Activated T-cell treated with anti-CD3 and anti-CD28 coated beads for 4 hours (primary cell): ENCODE results near the gene IPCEF1.
"Not testable (repeated sequence)": the region's sequence is repeated elsewhere in the genome, so short reads cannot be mapped to it uniquely, and the experiment has no call there.

Experiments
- DNase-seq: peaks from one replicate; pipeline ENCODE4 v3.0.0-alpha.2; 2020

The IPCEF1 gene

DNA sequence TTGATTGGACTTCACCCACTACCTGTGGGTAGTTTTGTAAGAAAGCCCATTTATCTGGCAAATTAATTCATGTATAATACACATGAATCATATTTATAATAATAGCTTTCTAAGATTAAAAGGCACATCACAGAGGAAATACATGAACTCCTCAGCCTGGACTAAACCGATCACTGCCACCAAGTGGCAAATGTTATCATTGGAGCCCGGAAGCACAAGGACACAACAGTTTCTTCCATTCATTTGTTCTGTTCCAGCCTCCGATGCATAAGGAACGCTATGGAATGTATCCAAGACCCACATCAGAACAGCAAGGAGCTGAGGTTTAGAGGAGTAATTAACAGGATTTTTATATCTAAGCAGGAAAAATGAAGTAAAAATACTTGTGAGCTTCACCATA is 13.9 kb upstream of the IPCEF1 start:
- DNase-seq = no peak

DNA sequence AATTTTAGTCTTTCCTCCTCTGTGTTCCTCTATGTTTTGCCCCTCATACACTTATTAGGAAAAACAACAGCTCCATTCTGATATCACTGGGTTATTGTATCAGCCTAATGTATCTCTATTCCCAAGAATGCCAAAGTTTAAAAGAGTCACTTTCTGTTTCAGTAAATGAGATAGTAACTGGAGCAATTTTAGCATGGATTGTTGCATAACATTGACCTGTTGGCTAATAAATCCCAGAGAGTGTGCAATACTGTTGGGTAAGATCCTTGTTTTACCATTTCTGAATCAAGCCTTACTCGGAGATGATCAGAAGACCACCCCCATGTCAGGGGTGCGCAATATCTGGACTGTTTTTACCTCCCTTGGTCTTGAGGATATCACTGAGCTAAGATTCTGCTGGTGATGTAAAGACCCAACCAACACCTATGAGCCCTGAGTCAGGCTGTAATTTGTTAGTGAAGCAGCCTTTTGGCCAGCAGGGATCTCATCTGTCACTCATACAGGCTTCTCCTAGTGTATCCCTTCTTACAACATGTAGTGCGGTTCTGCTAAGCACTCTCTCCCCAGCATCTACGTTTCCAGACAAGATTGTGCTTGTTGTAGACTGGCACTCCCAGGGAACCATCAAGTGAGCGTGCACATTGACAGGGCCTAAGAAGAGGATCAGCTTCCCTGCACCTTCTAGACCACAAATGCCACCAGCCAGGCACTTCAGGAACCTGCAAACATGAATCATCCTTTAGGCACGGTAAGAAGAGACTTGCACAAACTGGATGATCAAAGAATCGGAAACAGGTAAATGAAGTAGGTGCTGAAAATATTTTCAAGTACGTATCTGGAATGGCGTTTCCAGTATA is 11.5 kb upstream of the IPCEF1 start:
- no peak for DNase-seq

DNA sequence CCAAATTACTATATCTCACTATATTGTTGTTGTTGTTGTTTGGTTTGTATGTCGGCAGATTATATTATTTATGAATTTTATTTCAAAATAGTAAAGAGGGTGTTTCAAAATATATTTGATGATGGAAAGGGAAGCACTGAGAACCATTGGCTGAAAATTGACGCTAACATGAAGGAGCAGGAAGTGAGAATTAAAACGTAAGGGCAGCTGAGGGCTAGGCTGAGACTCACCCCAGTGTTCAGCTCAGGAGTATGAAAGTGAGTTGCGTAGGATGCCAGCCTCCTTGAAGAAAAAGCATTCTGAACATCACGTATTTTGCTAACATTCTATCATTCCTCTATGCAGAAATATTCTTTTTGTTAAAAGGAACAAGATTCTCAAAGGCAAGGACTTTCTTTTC is 10.7 kb upstream of the IPCEF1 start:
- DNase-seq = no peak

DNA sequence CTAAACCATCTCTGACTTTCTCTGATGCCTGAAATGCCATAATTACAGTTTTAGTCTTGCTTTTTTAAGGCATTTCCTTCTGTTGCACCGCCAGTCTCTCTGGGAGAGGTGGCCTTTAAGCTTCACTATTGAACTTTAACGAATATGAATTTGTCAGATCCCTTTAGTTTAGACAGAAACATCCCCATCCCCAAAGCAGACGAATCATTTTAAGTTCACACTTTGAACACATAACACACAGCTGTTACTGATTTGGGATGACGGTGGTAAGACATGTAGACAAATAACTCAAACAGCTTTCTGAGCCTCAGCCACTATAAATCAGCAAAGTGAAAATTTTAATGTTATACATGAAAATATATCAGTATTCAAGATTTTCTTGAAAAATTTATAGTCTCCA is 7.2 kb upstream of the IPCEF1 start:
- no peak for DNase-seq

DNA sequence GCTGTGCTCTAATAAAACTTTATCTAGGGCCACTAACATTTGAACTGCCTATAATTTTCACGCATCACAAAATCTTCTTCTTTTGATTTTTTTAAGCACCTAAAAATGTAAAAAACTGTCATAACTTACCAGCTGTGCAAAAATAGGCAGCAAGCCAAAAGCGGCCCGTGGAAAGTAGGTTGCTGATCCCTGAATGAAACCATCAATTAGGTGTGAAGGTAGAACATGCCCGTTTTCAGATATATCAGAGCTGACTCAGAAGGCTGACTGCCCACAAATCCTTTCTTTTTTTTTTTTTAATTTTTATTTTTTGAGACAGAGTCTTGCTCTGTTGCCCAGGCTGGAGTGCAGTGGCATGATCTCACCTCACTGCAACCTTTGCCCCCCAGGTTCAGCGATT is 4.9 kb upstream of the IPCEF1 start:
- DNase-seq = no peak

DNA sequence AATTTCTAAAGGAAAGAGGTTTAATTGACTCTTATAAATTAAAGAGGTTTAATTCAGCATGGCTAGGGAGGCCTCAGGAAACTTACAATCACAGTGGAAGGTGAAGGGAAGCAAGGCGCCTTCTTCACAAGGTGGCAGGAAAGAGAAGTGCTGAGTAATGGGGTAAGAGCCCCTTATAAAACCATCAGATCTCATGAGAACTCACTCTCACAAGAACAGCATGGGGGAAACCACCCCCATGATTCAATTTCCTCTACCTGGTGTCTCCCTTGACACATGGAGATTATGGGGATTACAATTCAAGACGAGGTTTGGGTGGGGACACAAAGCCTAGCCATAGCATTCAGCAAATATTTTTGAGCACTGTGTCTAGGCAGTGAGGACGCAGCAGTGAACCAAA is 3.9 kb upstream of the IPCEF1 start:
- DNase-seq = no peak

DNA sequence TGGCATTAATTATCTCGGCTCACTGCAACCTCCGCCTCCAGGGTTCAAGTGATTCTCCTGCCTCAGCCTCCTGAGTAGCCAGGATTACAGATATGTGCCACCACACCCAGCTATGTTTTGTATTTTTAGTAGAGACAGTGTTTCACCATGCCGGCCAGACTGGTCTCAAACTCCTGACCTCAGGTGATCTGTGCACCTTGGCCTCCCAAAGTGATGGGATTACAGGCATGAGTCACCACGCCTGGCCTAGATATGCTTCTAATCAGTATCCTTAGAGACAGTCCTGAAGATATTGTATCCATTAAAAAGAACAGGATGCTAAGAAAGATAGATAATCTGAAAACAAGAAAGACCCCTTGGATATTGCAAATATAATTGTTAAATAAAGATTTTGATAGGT is 3.1 kb upstream of the IPCEF1 start:
- no peak for DNase-seq

DNA sequence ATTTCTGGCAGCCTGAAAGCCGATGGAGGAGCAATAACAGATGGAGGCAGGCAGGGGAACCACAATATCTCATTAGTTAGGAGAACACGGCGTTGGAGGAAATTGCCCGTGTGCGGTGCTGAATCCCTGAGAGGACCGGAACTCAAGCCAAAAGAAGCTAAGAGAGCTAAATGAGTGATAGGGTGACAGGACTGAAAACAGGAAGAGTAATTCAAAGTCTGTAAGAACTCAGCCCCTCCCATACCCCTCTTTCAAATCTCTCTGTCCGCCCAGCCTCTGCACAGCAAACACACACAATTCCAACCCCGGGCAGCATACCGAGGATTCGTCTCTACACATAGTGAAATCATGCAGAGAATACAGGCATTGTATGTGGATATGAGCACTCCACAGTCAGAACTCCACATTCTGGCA is 2.6 kb upstream of the IPCEF1 start:
- no peak for DNase-seq

DNA sequence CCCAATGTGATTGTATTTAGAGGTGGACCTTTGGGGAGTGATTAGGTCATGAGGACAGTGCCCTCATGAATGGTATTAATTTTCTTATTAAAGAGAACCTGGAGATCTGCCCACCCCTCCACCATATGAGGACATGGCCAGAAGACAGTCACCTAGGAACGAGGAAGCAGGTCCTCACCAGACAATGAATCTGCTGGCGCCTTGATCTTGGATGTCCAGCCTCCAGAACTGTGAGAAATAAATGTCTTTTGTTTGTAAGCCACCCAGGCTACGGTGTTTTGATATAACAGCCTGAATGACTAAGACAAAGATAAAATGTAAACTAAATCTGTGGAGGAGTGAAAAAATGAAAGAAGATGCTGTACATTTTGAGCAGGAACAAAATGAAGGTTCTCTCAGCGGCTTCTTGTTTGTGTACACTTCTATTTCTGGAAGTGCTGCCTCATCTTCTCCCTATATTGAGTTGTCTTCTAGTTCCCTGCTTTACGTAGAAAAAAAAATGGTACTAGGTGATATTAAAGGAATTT is 1.5 kb upstream of the IPCEF1 start:
- no peak for DNase-seq

DNA sequence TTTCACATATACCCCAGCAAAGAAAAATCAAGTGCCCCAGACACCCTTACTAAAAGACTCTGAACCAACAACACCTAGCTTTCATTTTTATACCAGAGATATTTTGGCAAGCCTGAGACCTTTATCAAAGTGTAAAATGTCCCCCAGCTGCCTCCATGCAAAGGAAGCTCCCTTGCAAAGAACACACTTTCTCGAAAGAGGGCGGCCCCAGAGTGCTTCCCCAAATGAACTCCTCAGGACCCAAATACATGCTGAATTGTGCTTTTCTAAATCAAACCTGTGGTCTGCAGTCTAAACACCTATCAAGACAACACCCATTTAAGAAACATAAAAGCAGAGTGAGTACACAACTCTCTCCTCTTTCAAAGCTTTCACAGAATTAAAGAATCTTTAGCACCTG is 490 bp downstream of the IPCEF1 start:
- no peak for DNase-seq

DNA sequence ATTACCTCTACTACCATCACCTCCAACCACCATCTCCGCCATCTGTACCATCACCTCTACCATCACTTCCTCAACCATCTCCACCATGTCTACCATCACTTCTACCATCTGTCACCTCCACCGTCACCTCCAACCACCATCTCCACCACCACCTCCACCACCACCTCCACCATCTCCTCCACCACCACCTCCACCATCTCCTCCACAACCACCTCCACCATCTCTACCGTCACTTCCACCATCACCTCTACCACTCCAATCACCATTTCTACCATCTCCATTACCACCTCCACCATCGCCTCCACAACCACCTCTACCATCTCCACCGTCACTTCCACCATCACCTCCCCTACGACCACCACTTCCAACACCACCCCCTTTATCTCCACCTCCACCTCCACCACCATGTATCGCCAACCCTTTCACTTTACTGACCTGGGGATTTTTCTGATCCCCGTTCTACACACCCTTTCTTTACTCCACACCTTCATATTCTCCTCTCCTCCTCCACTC is 2.3 kb downstream of the IPCEF1 start:
- DNase-seq = no peak

DNA sequence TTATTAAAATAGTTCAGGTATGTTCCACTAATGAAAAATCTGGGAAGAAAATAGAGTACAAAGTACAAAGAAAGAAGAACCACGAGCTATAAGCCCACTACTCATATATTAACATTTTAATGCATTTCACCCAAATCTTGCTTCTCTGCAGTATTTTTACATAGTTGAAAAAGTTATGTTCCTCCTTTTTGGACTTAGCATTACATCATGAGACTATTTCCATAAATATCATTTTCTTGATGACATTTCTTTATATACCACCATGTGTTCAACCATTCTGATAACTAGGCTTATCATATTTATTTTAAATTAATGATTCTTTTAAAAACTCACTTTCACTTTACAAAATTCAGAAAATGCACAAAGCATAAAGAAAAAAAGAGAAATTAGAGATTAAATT is 3.0 kb downstream of the IPCEF1 start:
- no peak for DNase-seq

DNA sequence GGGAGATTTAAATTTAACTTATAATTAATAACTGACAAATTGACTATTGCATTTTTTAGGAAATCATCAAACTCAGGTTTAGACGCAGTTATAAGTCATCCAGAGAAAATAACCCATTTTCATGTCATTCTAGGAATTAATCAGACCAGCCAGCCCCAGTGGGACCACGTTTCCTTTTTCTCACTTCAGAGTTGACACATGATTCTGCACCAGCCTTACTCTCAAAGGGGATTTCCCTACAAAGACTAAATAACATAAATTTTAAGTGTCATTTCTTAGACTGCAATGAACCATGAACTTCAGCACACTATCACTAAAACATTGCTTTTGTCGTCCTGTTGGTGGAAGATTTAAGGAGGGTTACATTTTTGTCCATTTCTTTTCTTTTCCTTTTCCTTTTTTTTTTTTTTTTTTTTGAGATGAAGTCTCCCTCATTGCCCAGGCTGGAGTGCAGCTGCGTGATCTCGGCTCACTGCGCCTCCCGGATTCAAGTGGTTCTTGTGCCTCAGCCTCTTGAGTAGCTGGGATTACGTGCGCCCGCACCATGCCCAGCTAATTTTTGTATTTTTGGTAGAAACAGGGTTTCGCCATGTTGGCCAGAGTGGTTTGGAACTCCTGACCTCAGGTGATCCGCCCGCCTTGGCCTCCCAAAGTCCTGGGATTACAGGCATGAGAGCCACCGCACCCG is 3.6 kb downstream of the IPCEF1 start:
- DNase-seq = no peak

DNA sequence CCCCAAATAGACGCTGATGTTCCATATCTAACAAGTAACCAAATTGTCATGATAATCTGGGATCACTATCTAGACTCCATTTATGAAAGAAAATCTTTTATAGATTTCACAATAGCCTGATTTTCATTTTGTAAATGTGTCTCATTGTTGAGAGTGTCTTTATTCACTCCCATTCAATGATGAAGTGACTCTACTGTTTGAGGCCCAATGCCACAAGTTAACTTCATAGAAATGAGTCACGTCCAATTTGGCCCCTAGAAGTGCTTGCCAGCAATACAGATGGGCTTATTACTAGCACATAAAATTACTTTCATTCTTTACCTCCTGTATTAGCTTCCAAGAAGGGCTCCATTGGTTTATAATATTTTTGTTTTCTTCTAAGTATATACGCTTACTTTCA is 6.3 kb downstream of the IPCEF1 start:
- no peak for DNase-seq

DNA sequence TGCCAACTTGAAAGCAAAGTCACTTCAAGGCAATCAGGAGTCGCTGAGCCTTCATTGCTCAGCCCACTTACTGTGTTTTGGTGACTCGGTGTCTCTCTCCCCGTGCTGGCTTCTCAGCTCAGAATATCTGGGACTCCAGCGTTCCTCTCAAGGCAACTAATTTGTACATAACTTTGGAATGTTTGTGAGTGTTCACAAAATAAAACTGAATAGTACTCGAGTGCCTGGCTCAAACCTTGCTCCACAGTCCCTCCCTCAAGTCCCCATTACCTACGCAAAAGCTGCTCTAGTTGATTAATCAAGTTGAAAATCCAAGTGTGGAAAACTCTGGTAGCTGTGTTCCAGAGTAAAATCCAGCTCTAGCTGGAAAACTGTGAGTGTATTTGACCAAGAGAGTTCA is 8.6 kb downstream of the IPCEF1 start:
- no peak for DNase-seq

DNA sequence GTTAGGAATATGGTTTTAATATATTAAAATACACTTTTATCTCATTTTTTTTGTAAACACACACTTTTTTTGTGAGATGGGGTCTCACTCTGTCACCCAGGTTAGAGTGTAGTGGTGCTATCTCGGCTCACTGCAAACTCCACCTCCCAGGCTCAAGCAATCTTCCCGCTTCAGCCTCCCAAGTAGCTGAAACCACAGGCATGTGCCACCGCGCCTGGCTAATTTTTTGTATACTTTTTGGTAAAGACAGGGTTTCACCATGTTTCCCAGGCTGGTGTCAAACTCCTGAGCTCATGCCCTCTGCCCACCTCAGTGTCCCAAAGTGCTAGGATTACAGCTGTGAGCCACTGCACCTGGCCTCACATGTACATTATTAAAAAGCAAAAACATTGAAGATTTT is 10.8 kb downstream of the IPCEF1 start:
- DNase-seq = no peak

DNA sequence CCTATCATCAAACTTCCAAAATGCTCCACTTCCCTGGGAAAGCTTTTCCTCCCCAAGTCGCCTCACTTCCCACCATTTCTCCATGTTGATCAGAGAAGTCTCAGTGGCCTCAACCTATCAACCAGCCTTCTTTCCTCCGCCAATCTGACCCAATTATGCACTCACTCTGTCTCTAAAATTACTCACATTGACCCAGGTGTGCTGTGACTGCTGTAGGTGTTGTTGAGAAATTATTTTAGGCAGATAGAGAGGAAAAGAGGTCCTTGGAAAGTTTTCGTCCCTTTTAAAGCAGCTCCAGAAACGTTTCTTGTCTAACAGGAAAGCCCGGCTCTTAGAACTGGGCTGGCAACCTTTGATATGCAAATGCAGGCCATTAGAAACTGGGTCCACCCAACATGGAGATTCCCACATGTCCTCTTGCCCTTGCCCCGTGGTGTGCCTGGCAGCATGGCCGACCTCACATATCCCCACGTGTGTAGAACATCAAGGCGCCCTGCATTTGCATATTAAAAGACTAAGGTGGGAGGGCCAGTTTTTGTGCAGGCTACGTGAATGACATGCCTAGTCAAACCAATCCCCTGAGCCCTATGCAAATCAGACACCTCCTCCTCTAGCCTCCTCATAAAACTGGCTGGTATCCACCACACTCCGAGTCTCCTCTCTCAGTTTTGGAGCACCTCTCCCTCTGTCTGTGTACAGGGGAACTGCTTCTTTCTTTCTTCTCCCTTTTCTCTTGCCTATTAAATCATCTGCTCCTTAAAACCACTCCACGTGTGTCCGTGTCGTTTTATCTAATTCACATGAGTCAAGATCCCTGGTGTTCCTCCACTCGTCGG is 12.9 kb downstream of the IPCEF1 start:
- no peak for DNase-seq

DNA sequence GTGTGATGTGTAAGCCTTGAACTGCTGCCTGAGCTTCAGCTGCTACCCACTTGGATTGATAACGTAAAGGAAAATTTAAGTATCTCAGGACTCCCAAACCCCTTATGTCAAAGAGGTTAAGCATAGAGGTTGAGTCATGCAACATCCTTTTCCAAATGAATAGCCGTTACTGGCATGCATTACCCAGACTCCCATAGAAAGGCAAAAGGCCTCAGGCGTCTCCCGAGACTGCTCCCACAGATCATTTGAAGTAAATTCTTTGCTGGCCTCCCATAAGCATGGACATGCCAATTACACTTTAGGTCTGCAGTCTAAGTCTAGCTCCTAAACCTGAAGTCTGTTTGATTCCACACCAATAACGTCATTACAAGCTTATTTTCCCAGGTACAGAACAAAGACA is 14.7 kb downstream of the IPCEF1 start:
- DNase-seq = no peak

DNA sequence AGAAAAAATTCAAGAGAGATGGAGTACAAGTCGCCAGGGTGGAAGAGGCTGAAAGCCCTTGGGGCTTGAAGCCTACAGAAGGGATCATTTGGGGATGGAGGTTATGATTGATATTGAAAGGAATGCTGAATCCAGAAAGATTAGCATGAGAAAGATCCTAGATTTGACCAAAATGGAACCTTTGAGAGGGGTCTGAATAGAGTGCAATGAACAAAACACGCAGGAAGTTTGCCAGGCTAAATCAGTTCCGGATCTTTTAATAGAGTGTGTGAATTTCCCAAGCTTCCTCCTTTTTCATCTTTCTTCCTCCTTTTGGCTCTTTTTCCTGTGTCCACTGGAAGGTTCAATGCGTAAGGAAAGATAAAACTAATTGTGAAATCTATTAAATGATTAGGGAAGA is 15.3 kb downstream of the IPCEF1 start:
- no peak for DNase-seq

DNA sequence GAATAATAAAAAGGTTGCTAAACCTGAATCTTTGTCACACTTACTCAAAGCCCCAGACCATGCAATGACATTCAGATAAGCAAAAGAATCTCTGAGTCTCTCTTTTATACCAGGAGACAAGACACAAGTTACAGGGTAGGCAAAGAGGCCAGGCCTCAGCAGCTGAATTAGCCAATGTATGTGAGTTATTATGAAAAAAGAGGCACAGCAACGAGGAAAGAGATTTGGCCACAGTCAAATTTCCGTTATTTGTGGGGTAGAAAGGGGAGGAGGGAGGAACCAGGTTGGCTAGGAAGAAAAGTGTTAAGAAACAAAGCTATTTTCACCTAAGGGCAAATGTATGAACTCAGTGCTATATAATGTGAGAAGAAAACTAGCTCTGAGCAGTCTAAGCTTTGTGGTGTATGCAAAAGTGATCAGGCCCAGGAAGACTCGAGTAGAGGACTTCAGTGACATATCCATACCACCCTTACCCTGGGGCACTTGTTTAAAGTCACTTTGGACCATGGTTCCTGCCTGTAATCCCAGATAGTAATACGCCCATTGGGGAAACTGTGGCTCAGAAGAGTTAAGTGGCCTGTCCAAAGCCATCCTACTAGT is 19.1 kb downstream of the IPCEF1 start:
- DNase-seq = no peak

DNA sequence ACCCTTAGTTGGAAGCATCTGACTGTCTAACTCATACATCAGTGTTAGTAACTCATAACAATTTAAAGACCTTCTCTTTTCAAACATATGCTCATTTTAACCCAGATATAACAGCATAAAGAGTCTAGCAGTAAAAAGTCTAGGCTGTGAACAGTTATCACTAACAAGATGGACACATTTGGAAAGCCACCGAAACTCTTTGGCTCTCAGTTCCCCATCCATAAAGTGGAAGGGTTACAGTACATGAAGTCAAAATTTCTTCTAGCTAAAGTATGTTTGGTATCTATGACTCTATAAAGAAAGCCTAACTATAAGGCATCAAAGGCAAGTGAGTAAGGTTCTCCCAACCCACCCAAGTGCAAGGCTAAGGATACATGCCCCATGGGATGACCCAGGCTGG is 22.5 kb downstream of the IPCEF1 start:
- not testable (repeated sequence) for DNase-seq

DNA sequence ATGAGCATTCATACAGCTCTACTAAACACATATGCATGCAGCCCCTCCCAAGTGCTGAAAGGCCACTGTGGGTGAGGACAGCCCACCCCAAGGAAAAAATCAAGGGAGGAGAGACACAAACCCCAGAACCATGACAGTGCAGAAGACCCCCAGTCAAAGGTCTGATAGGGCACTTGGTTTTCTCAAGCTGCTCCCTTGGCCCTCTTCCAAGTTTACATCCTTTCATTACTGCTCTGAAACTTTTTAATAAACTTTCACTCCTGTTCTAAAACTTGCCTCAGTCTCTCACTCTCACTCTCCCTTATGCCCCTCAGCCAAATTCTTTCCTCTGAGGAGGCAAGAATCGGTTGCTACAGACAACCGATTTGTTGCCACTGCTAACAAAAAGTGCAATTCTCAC is 24.9 kb downstream of the IPCEF1 start:
- DNase-seq = no peak
